Colonic mucosa (tissue), 4 donors: ENCODE measurements around the gene ARHGAP35. TPM values are rescaled to one million over a fixed set of nuclear protein-coding genes. Genes with fewer than 3 reads are reported as not detected.

Source experiments
- DNase-seq: peaks from one replicate; pipeline ENCODE4 v3.0.0-alpha.2; 2020
- H3K27ac ChIP-seq: fragments of 200-600 bp; one replicate; pipeline ENCODE4 v1.8.0; 2021
- H3K27me3 ChIP-seq: fragments of 200-600 bp; one replicate; pipeline ENCODE4 v1.8.0; 2021
- H3K36me3 ChIP-seq: fragments of 200-600 bp; one replicate; pipeline ENCODE4 v1.8.0; 2021
- H3K4me1 ChIP-seq: fragments of 200-600 bp; one replicate; pipeline ENCODE4 v1.8.0; 2021; ENCODE audit warnings: mild to moderate bottlenecking
- H3K4me3 ChIP-seq: fragments of 200-600 bp; one replicate; pipeline ENCODE4 v1.8.0; 2021
- H3K9ac ChIP-seq, 2 donors: one replicate each; pipeline ENCODE4 v1.7.0; 2013; ENCODE audit warnings: control low read depth in 2 of 2, low read depth in 2 of 2, low read length in 2 of 2
- H3K9me3 ChIP-seq: fragments of 200-600 bp; one replicate; pipeline ENCODE4 v1.8.0; 2021
- CTCF ChIP-seq: fragments of 200-600 bp; IDR thresholded peaks from one replicate; pipeline ENCODE4 v1.8.0; 2022; ENCODE audit warnings: antibody characterized with exemption, mild to moderate bottlenecking
- intact Hi-C: fragments of 100-400 bp; cut with DNase I; formaldehyde crosslinking; loops from one replicate; pipeline ENCODE4 v1.14.1; 2022
- total RNA-seq, 2 donors: library from RNA; stranded (reverse); fragmentation: NEBNext Ultra II Directional in 1 of 2; extraction: Animal tissue kit (Norgen Biotek cat#: 25700) in 1 of 2; gene quantifications; one replicate each; pipeline ENCODE4 v1.2.1, GENCODE V29; 2021
- donor health status: healthy.
- donor health status: DM: no; HTN: no; CAD: no.
- donor health status: DM: no; HTN: no; CAD: no.

The ARHGAP35 gene
- total RNA-seq, 2 donors from 2014 or later: 45.1 to 61.3 TPM

GRCh38 chr19:46896076-46896794, 35.4 kb downstream of the ARHGAP35 start:
- intact Hi-C loops: no loop called here
- Histone ChIP-seq H3K36me3 (no peaks in the 10 kb centered on the region), H3K27ac (no peak overlapping the region), H3K27me3 (no peaks in the 10 kb centered on the region), H3K9ac (no peak overlapping the region), H3K9me3 (no peaks in the 10 kb centered on the region), H3K4me1 (peaks cover under 1% of the 10 kb centered on the region), H3K4me3 (no peak overlapping the region)
- TF ChIP-seq CTCF: no peak
- DNase-seq: no peak

GRCh38 chr19:46898731-46899130, 37.9 kb downstream of the ARHGAP35 start:
- Histone ChIP-seq H3K9me3 (no peaks in the 10 kb centered on the region), H3K36me3 (no peaks in the 10 kb centered on the region), H3K4me1 (peaks cover 7% of the 10 kb centered on the region), H3K9ac (no peak overlapping the region), H3K4me3 (no peak overlapping the region), H3K27ac (no peak overlapping the region), H3K27me3 (no peaks in the 10 kb centered on the region)
- no peak for TF ChIP-seq CTCF
- intact Hi-C loops: no loop called here
- no peak for DNase-seq

GRCh38 chr19:46900341-46900740, 39.5 kb downstream of the ARHGAP35 start:
- no peaks in the 10 kb centered on the region for H3K9me3 ChIP-seq
- H3K9ac ChIP-seq: no peak overlapping the region
- no peaks in the 10 kb centered on the region for H3K27me3 ChIP-seq
- no peaks in the 10 kb centered on the region for H3K36me3 ChIP-seq
- no peak overlapping the region for H3K4me3 ChIP-seq
- no peak for TF ChIP-seq CTCF
- intact Hi-C loops: no loop called here
- no peak overlapping the region for H3K27ac ChIP-seq
- no peak for DNase-seq
- H3K4me1 ChIP-seq: peaks cover 7% of the 10 kb centered on the region

- intact Hi-C loops: no loop called here
- Histone ChIP-seq H3K27me3 (no peaks in the 10 kb centered on the region), H3K4me3 (no peak overlapping the region), H3K27ac (no peak overlapping the region), H3K9me3 (no peaks in the 10 kb centered on the region), H3K4me1 (peaks cover 7% of the 10 kb centered on the region), H3K9ac (no peak overlapping the region), H3K36me3 (no peaks in the 10 kb centered on the region)
- TF ChIP-seq CTCF: no peak
- DNase-seq: no peak
Measured at GRCh38 chr19:46901701-46902401, 41.1 kb downstream of the ARHGAP35 start.

GRCh38 chr19:46902402-46902766, 41.6 kb downstream of the ARHGAP35 start:
- H3K4me1 ChIP-seq: peaks cover 7% of the 10 kb centered on the region
- H3K4me3 ChIP-seq: no peak overlapping the region
- no peaks in the 10 kb centered on the region for H3K9me3 ChIP-seq
- no peak overlapping the region for H3K27ac ChIP-seq
- intact Hi-C loops: no loop called here
- no peak for TF ChIP-seq CTCF
- H3K36me3 ChIP-seq: no peaks in the 10 kb centered on the region
- DNase-seq: no peak
- H3K9ac ChIP-seq: no peak overlapping the region
- H3K27me3 ChIP-seq: no peaks in the 10 kb centered on the region
